GM18526 (cell line): Measurements from ENCODE around the gene FNBP1L.

Source experiments
- POLR2A ChIP-seq: IDR thresholded peaks from 3 replicates; pipeline ENCODE4 v1.6.1; 2011; ENCODE audit not compliant: insufficient read length; ENCODE audit errors: extremely low read depth

Gene FNBP1L

DNA sequence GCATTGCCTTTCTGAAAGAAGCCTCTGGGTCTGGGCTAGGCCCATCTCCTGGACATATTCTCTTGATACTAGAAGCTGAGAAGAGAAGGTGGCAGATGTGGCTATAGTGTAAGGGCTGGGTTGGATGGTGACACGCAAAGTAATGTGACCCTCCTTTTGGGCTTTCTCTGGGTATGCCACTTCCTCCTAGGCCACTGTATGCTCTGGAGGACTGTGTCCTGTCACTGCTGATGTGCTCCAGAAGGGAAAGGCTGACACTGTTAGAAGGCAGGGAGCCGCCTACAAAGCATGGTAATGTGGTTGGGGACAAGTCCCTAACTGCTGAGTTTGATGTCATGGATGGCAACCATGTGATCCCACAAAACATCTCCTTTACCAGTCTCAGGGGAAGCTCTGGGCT lies 121.6 kb downstream of the FNBP1L start:
- no peak for TF ChIP-seq POLR2A

GRCh38 chr1:93571623-93572310 lies 123.8 kb downstream of the FNBP1L start:
- no peak for TF ChIP-seq POLR2A

DNA sequence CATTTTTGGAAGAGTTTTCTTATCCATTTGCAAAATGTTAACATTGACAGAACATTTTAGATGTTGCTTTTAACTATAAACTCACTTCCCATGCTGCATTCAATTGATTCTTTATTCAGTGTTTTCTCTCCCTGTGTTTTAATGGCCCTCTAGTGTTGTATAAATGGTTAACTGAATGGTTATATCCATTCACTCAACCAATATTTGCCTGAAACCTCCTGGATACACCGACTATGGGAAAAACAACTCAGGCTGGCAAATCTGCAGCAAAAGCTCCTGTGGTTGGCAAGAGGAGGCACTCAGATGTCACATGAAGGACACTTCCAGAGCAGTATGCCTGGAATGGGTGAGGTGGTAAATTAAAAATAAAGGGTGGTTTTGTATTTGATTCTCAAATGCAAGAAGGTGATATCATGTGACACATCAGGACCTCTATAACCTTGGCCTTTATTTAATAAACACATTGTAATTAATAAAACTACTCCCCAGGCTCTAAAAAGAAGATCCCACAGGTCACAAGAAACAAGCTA lies 126.1 kb downstream of the FNBP1L start:
- TF ChIP-seq POLR2A: no peak

GRCh38 chr1:93574511-93574910 lies 126.6 kb downstream of the FNBP1L start:
- no peak for TF ChIP-seq POLR2A

DNA sequence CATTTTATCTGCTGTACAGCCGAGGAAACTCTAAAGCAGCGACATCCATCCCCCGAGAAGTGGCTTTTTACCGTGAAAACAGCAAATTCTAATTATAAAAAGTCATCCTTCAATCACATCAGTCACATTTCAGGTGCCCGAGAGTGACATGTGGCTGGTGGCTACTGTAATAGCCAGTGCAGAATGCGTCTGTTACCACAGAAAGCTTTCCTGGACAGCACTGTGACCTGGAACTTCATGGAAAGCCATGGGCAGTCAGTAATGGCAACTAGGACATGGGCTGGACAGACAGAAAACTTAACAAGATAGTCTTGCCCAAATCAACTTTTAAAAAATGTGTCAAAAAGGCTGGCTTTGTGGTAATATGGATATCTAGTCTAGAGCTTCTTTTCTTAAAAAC lies 127.1 kb downstream of the FNBP1L start:
- TF ChIP-seq POLR2A: no peak

GRCh38 chr1:93575621-93576284 lies 127.8 kb downstream of the FNBP1L start:
- no peak for TF ChIP-seq POLR2A

DNA sequence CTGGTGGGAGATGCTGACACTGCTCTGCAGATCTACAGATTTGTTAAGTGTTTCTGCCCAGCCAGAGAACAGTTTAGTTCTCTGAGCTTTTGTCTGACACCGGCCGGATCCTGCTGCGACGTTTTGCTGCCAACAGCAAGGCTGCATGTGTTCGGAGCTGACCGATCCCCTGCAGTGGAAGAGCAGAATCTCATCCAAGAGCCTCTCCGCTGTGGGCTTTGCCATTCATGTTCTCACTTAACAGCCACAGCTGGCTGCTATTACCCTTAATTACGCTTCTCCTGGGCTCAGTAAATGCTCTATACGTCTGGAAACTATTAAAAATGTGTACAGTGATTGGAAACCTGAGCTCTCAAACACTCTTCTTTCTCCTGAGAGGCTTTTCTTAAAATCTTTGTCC lies 128.4 kb downstream of the FNBP1L start:
- no peak for TF ChIP-seq POLR2A

DNA sequence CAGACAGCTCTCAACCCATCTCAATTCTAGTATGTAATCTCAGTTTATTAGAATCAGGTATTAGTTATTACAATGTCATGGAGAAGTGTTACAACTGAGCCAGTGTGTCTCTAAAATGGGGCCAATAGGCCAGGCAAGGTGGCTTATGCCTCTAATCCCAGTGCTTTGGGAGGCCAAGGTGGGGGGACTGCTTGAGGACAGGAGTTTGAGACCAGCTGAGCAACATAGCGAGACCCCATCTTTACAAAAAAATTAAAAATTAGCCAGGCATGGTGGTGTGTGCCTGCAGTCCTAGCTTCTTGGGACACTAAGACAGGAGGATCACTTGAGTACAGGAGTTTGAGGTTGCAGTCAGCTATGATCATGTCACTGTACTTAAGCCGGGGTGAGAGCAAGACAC lies 128.8 kb downstream of the FNBP1L start:
- no peak for TF ChIP-seq POLR2A

DNA sequence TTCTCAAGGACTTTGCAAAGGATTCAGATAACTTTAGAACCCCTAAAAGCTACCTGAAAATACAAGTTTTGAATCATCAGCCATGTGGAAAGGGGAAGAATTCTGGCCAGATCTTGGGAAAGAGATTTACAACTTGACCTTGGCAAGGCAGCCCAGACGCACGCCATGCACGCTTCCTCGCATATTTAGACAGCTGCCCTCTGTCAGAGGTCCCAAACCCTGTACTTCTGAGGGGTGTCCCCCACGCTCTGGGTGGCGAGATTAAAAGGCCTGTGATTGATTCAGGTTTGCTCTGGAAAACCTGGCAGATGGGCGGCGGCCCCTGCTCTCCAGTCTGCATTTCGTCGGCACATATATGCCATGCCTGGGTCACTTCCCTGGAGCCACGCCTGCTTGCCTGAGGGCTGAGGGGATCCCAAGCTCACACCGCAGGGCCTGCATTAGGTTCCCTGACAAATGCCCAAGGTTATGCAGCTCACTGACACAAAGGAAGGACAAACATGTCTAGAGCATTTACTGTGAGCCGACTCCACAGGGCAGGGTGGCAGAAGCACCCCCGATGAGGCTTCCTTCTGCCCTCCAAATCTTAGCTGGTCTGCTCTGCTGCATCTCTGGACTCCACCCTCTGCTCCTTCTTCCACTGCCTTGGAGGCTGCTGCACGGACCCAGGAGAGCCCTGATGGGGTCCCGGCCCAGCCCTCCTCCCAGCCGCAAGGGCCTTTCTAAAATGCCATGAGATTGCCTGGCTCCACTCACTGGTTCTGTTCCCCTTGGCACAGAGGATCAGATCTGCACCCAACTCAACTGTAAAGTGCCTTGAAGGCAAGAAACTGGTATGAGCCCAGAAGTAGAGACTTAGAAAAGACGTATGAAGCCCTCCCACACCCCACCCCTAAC lies 129.9 kb downstream of the FNBP1L start:
- no peak for TF ChIP-seq POLR2A

- no peak for TF ChIP-seq POLR2A
Measured at GRCh38 chr1:93578433-93578830, 130.5 kb downstream of the FNBP1L start.

DNA sequence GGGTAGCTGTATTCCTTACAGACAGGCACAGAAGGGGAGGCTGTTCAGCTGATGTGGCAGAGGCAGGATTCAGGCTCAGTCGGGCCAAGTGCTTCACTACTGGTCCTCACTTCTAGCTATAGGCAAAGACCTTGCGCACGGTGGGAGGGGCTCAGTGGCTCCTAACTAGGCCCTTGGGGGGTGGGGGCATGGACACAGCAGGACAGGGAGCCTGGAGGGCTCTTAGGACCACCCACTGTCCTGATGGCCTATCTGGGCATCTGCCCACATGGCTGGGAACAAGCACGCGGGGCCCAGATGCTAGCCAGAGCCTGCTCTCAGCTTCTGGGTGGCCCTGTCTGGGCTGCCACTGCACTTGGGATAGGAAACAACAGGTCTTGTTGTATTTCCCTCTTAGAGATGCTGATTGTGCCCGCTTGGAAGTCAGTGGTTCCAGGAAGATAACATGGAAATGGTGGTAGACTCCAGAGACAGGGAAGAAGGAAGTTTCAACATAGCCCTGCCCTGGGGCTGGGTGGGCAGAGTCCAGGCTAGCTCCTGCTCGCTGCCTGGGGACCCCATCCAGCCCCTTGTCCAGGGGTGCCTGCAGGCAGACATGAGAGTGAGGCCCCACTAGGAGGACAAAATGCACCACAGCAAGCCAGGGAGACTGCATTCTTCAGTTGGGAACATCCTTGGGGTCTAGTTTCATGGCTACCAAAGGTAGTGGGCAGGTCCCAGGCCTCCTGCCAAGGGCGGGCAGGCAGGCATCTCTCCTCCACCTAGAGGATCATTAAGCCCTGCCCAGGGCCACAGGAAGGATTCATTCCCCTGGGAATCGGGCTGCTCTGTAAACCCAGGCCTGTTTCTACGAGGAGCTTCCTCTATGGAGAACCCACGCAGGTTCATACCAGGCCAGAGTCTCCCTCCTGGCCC lies 131.2 kb downstream of the FNBP1L start:
- no peak for TF ChIP-seq POLR2A

- no peak for TF ChIP-seq POLR2A
Measured at GRCh38 chr1:93579891-93580290, 132.0 kb downstream of the FNBP1L start.

- no peak for TF ChIP-seq POLR2A
Measured at GRCh38 chr1:93581917-93582850, 134.3 kb downstream of the FNBP1L start.
